Epithelial cell of proximal tubule (primary cell): ENCODE results near the gene TNIK. TPM values are rescaled to one million over a fixed set of nuclear protein-coding genes. Genes with fewer than 3 reads are reported as not detected.

Experiments
- DNase-seq: peaks from one replicate; pipeline ENCODE4 v3.0.0-alpha.2; 2011; ENCODE audit warnings: low read depth
- H3K4me3 ChIP-seq: 2 replicates; pipeline ENCODE4 v1.5.1; 2011; ENCODE audit warnings: low read depth, mild to moderate bottlenecking, low read length
- CTCF ChIP-seq: conservative IDR thresholded peaks from 2 replicates; pipeline ENCODE4 v1.5.1; 2012; ENCODE audit warnings: low read depth, mild to moderate bottlenecking, low read length
- total RNA-seq: library from RNA; depleted of rRNA; stranded (reverse); fragments of >200 nt; gene quantifications from 2 replicates; pipeline ENCODE4 v1.2.3, GENCODE V29; 2015

The TNIK gene
- total RNA-seq, 1 donor from 2014 or later = 11.8 TPM

- H3K4me3 ChIP-seq = no peak overlapping the region
- no peak for TF ChIP-seq CTCF
- DNase-seq = no peak
Measured at GRCh38 chr3:171377859-171378258, 82.3 kb downstream of the TNIK start.

- TF ChIP-seq CTCF = no peak
- DNase-seq = no peak
- H3K4me3 ChIP-seq = no peak overlapping the region
Measured at GRCh38 chr3:171376596-171376947, 83.6 kb downstream of the TNIK start.

- no peak overlapping the region for H3K4me3 ChIP-seq
- peak; percentile 71 for DNase-seq
- TF ChIP-seq CTCF = no peak
Measured at GRCh38 chr3:171375666-171376595, 84.3 kb downstream of the TNIK start.

GRCh38 chr3:171374661-171375285 is 85.4 kb downstream of the TNIK start:
- DNase-seq = no peak
- no peak overlapping the region for H3K4me3 ChIP-seq
- TF ChIP-seq CTCF = no peak

- no peak for DNase-seq
- no peak overlapping the region for H3K4me3 ChIP-seq
- TF ChIP-seq CTCF = no peak
Measured at GRCh38 chr3:171374260-171374659, 85.9 kb downstream of the TNIK start.

- no peak overlapping the region for H3K4me3 ChIP-seq
- TF ChIP-seq CTCF = no peak
- no peak for DNase-seq
Measured at GRCh38 chr3:171373711-171374110, 86.5 kb downstream of the TNIK start.
